Measurements from ENCODE around the gene PTPRA.

Gene PTPRA

DNA sequence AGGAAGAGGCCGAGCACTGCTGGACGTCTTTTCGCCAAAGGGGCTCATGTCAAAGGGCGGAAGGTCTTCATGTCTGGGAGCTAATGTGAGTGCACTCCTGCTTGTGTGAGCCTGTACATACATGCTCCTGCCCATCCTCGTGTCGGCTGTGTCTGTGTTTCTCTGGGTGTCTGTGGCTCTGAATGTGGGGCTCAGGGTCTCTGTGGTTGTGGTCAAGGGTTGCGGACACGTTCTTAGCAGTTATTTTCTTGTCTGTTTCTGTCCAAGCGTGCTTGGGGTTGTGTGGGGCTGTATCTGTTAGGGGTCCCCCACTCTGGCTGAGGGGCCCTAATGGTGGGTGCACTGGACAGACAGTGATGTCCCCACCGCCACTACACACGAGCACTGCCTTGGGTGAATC lies 208.4 kb downstream of the PTPRA start:
- peak; percentile 43 for DNase-seq

GRCh38 chr20:3082306-3082951 lies 209.1 kb downstream of the PTPRA start:
- DNase-seq = peak; percentile 24

- peak; percentile 5 for DNase-seq
Observed at GRCh38 chr20:3082955-3083952, 210.0 kb downstream of the PTPRA start.

DNA sequence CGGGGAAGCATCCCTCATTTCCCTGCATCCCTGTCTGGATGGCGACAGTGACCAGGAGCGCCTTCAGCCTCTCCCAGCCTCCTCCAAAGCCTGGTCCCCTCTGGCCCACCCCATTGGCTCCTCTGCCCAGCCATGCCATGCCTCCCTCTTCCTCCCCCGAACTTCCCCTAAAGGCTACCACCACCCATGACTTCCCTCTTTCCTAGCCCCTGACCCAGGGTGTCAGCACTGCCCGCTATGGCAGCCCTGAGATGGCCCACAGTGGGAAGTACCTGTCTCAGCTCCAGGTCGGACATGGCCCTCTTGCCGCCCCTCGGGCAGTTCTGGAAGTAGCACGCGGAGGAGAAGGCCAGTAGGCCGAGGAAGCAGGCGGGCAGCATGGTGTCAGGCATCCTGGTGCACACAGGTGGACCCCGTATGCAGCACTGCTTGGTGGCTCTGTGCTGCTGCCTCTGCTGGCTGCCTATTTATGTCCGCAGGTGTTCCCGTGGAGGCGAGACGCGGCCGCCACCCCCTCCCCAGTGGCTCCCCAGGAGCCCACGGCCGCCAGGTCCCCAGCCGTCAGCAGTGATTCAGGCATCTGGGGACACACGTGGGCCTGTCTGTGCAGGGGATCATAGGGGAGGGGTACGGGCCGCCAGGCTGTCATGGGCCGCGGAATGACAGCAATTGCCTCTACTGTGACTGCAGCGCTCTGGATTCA lies 211.2 kb downstream of the PTPRA start, which contains the start of gene AVP:
Gene AVP (minus strand): TSS at position 442 of the 703 bp plus-strand sequence. CDS start 50 bp downstream, at position 392.
- peak; percentile 36 for DNase-seq

- peak; percentile 29 for DNase-seq
Observed at GRCh38 chr20:3084986-3085360, 211.7 kb downstream of the PTPRA start.

GRCh38 chr20:3085571-3086072 lies 212.3 kb downstream of the PTPRA start:
- DNase-seq = peak; percentile 18

DNA sequence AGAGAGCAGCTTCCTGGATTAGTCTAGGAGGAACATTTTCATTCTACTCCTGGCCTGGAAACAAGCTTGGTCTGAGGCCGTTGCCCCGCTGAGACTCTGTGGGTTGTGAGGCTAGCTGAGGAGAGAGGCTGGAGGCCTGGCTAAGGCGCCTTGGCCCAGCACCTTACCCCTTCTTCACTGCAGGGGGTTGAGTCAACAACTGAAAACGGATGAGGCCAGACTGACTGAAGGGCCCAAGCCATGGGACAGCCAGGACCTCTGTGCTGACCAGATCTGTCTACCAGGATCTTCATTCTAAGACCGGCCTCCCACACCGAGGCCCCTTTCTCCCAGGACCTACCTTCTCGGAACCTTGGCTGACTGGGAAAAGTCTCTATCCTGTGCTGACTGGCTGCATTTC lies 214.8 kb downstream of the PTPRA start:
- no peak for DNase-seq

Data from 8988T (cell line).